ENCODE results near the gene NTSR2. TPM values are rescaled to one million over a fixed set of nuclear protein-coding genes. Genes with fewer than 3 reads are reported as not detected.
A peak's percentile ranks its signal among the peaks of the same experiment; 100 is the strongest.

NTSR2 gene
- total RNA-seq, 4 donors from 2014 or later: not detected

- no peak overlapping the region for H3K4me3 ChIP-seq
- 61% methylated on average over 5 of the region's 5 CpGs for WGBS
- no peak overlapping the region for H3K27ac ChIP-seq
- H3K27me3 ChIP-seq: no peaks in the 10 kb centered on the region
- DNase-seq (ENCODE audit: low spot score in 2 of 2): peak in 1 of 2 donors; percentile 0
- H3K9me3 ChIP-seq: no peaks in the 10 kb centered on the region
- H3K4me1 ChIP-seq: peaks cover 4% of the 10 kb centered on the region
- TF ChIP-seq CTCF (IDR thresholded peaks at IDR 0.05) (no peak), EP300 (IDR thresholded peaks at IDR 0.05) (no peak), POLR2A (IDR thresholded peaks at IDR 0.05) (no peak), POLR2AphosphoS5 (IDR thresholded peaks at IDR 0.05) (no peak)
- no peaks in the 10 kb centered on the region for H3K36me3 ChIP-seq
Measured at GRCh38 chr2:11651856-11652548, 18.0 kb downstream of the NTSR2 start.

- peaks cover 4% of the 10 kb centered on the region for H3K4me1 ChIP-seq
- WGBS: 52% methylated on average over 2 of the region's 2 CpGs
- DNase-seq (ENCODE audit: low spot score in 2 of 2): peak in 1 of 2 donors; percentile 12
- no peaks in the 10 kb centered on the region for H3K36me3 ChIP-seq
- H3K4me3 ChIP-seq: no peak overlapping the region
- H3K27me3 ChIP-seq: no peaks in the 10 kb centered on the region
- no peaks in the 10 kb centered on the region for H3K9me3 ChIP-seq
- TF ChIP-seq CTCF (IDR thresholded peaks at IDR 0.05): no peak
- TF ChIP-seq POLR2A (IDR thresholded peaks at IDR 0.05): no peak
- TF ChIP-seq POLR2AphosphoS5 (IDR thresholded peaks at IDR 0.05): no peak
- no peak for TF ChIP-seq EP300 (IDR thresholded peaks at IDR 0.05)
- H3K27ac ChIP-seq: no peak overlapping the region
Measured at GRCh38 chr2:11649093-11649492, 20.9 kb downstream of the NTSR2 start.

DNA sequence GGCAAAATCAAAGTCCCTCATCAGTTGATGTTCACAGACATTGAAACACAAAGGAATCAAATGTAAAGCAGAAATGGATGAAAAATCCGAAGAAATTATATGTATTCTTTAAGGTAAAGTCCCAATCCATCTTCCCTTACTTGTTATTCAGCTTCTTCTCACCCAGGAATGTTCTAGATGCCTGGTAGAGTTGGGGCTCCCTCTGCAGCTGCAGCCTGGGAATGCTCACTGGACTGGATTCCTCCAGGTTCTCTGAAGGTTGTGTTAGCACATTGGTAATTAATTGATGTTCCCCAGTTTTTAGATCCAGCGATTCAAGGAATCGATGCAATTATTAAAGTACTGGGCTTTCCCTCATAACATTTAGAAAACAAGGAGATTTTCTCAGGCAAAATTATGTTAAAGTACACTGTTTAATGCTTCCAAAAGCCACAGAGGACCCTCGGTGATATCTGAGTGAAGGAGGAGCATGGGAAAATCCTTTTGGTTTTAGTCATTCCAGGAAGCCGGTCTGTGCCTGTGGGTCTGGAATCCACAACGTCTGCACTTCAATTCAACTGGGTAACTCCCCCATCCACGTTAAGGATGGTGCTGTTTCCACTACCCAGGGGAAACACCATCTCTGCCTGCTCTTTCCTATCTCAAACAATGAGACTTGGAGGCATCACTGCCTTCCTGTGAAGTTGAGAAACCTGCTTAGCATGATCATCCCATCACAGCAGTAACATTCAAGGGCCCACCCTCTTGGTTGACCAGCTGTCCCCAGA is 22.0 kb downstream of the NTSR2 start:
- Histone ChIP-seq H3K36me3 (no peaks in the 10 kb centered on the region), H3K27ac (no peak overlapping the region), H3K9me3 (no peaks in the 10 kb centered on the region), H3K4me3 (no peak overlapping the region), H3K27me3 (no peaks in the 10 kb centered on the region), H3K4me1 (peaks cover 4% of the 10 kb centered on the region)
- peak in 1 of 2 donors; percentile 20 for DNase-seq (ENCODE audit: low spot score in 2 of 2)
- TF ChIP-seq POLR2A (IDR thresholded peaks at IDR 0.05) (no peak), POLR2AphosphoS5 (IDR thresholded peaks at IDR 0.05) (no peak), EP300 (IDR thresholded peaks at IDR 0.05) (no peak), CTCF (IDR thresholded peaks at IDR 0.05) (no peak)
- 75% methylated on average over 7 of the region's 7 CpGs for WGBS

- Histone ChIP-seq H3K27ac (no peak overlapping the region), H3K4me3 (no peak overlapping the region), H3K27me3 (no peaks in the 10 kb centered on the region), H3K4me1 (no peaks in the 10 kb centered on the region), H3K36me3 (no peaks in the 10 kb centered on the region), H3K9me3 (no peaks in the 10 kb centered on the region)
- no peak for DNase-seq (ENCODE audit: low spot score in 2 of 2)
- 94% methylated on average over 3 of the region's 3 CpGs for WGBS
- TF ChIP-seq EP300 (IDR thresholded peaks at IDR 0.05) (no peak), POLR2AphosphoS5 (IDR thresholded peaks at IDR 0.05) (no peak), POLR2A (IDR thresholded peaks at IDR 0.05) (no peak), CTCF (IDR thresholded peaks at IDR 0.05) (no peak)
Measured at GRCh38 chr2:11646530-11646929, 23.5 kb downstream of the NTSR2 start.

- DNase-seq (ENCODE audit: low spot score in 2 of 2): no peak
- H3K9me3 ChIP-seq: no peaks in the 10 kb centered on the region
- H3K27ac ChIP-seq: no peak overlapping the region
- WGBS: 82% methylated on average over 3 of the region's 3 CpGs
- no peaks in the 10 kb centered on the region for H3K4me1 ChIP-seq
- TF ChIP-seq EP300 (IDR thresholded peaks at IDR 0.05) (no peak), POLR2A (IDR thresholded peaks at IDR 0.05) (no peak), POLR2AphosphoS5 (IDR thresholded peaks at IDR 0.05) (no peak), CTCF (IDR thresholded peaks at IDR 0.05) (no peak)
- H3K4me3 ChIP-seq: no peak overlapping the region
- H3K36me3 ChIP-seq: peaks cover 8% of the 10 kb centered on the region
- no peaks in the 10 kb centered on the region for H3K27me3 ChIP-seq
Measured at GRCh38 chr2:11644293-11644692, 25.7 kb downstream of the NTSR2 start.

All from suprapubic skin (tissue), 4 donors.